Gastrocnemius medialis (tissue), 4 donors: ENCODE measurements around the gene MSTO1.
"Not testable (repeated sequence)": the region's sequence is repeated elsewhere in the genome, so short reads cannot be mapped to it uniquely, and the experiment has no call there.

Experiments
- CTCF ChIP-seq, 5 experiments: fragments of 450-650 bp in 3 of 5; fragments of 200-600 bp in 2 of 5; sonication (generic) in 2 of 5; IDR thresholded peaks in 4 of 5; conservative IDR thresholded peaks in 1 of 5; 1 replicate in 4 of 5; 2 replicates in 1 of 5; pipeline ENCODE4 v1.5.1; 2016 to 2019; ENCODE audit warnings: antibody characterized with exemption in 5 of 5, mild to moderate bottlenecking in 3 of 5, moderate library complexity in 3 of 5
- POLR2A ChIP-seq, 2 donors: fragments of 450-650 bp; IDR thresholded peaks; one replicate each; pipeline ENCODE4 v1.6.1; 2017; ENCODE audit warnings: antibody characterized with exemption in 2 of 2, mild to moderate bottlenecking in 2 of 2, moderate library complexity in 2 of 2

GRCh38 chr1:155583846-155584245, 26.2 kb upstream of the MSTO1 start:
- TF ChIP-seq CTCF (IDR thresholded peaks at IDR 0.05 in 4 of 5, conservative IDR thresholded peaks at IDR 0.05 in 1 of 5); POLR2A (IDR thresholded peaks at IDR 0.05): not testable (repeated sequence)
